Measurements from ENCODE around the gene SAMM50.

DNA sequence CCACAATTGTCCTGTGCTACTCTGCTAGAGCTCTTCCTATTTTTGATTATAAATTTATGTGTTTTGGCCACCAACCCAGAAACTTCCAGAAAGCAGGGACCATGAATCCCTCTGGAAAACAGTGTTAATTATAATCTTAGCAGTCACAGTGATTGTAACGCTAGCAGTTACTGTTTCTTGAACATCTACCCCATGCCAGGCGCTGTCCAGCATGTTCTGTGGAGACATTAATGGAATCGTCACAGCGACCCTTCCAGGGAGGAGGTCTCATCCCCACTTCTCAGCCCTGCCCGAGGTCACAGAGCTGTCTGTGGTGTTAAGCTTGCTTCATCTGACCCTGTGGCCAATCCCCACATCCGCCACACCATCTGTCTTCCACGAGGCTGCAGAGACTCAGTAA lies 49.6 kb upstream of the SAMM50 start:
- TF ChIP-seq, protein P1, sequence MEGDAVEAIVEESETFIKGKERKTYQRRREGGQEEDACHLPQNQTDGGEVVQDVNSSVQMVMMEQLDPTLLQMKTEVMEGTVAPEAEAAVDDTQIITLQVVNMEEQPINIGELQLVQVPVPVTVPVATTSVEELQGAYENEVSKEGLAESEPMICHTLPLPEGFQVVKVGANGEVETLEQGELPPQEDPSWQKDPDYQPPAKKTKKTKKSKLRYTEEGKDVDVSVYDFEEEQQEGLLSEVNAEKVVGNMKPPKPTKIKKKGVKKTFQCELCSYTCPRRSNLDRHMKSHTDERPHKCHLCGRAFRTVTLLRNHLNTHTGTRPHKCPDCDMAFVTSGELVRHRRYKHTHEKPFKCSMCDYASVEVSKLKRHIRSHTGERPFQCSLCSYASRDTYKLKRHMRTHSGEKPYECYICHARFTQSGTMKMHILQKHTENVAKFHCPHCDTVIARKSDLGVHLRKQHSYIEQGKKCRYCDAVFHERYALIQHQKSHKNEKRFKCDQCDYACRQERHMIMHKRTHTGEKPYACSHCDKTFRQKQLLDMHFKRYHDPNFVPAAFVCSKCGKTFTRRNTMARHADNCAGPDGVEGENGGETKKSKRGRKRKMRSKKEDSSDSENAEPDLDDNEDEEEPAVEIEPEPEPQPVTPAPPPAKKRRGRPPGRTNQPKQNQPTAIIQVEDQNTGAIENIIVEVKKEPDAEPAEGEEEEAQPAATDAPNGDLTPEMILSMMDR (IDR thresholded peaks at IDR 0.05 in 4 of 5, conservative IDR thresholded peaks at IDR 0.05 in 1 of 5), result no peak
- no peak for TF ChIP-seq POLR2A (IDR thresholded peaks at IDR 0.05)

All from gastrocnemius medialis (tissue), 4 donors.